ENCODE results near the gene ZNF324.
"Not testable (repeated sequence)": the region's sequence is repeated elsewhere in the genome, so short reads cannot be mapped to it uniquely, and the experiment has no call there.

Gene ZNF324

DNA sequence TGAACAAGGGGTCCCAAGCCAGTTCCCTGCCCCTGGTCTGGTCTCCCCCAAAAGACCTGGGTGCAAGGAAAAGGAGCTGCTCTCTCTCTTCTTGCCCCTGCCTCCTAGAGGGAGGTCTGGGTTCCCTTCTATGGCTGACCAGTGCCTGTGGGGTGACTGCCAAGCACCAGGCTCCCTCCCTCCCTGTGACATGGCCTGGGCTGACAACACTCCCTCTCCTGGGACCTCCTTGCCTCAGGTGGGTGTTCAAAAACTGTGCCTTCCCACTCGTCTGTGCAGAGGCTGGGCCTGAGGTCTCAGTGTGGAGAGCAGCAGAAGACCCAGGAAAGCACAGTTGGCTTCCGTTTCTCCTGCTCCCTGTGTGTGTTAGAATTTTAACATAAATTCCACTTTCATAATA is 14.0 kb downstream of the ZNF324 start:
- H3K27ac ChIP-seq = no peak overlapping the region
- TF ChIP-seq, protein P1, sequence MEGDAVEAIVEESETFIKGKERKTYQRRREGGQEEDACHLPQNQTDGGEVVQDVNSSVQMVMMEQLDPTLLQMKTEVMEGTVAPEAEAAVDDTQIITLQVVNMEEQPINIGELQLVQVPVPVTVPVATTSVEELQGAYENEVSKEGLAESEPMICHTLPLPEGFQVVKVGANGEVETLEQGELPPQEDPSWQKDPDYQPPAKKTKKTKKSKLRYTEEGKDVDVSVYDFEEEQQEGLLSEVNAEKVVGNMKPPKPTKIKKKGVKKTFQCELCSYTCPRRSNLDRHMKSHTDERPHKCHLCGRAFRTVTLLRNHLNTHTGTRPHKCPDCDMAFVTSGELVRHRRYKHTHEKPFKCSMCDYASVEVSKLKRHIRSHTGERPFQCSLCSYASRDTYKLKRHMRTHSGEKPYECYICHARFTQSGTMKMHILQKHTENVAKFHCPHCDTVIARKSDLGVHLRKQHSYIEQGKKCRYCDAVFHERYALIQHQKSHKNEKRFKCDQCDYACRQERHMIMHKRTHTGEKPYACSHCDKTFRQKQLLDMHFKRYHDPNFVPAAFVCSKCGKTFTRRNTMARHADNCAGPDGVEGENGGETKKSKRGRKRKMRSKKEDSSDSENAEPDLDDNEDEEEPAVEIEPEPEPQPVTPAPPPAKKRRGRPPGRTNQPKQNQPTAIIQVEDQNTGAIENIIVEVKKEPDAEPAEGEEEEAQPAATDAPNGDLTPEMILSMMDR (conservative IDR thresholded peaks at IDR 0.05) = no peak
- no peak for TF ChIP-seq ZFX (IDR thresholded peaks at IDR 0.05)

DNA sequence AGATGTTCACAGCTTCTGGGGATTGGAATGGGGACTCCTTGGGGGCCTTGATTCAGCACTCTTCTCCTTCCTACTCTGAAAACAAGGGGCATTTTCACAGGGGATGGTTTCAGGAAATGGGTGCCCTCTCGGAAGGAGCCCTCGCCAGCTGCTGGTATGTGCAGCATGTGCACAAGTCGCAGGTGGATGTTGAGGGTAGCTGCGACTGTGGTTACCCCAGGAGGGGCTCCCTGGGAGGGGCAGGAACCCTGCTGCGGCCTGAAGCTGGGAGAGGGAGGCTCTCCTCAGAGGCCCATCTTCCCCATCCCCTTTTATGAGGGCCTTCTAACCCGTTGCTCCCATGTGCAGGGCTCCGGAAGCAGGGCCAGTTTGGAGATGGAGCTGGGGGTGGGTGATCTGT is 15.5 kb downstream of the ZNF324 start:
- no peak overlapping the region for H3K27ac ChIP-seq
- TF ChIP-seq, protein P1 (conservative IDR thresholded peaks at IDR 0.05) = no peak
- TF ChIP-seq ZFX (IDR thresholded peaks at IDR 0.05) = no peak

DNA sequence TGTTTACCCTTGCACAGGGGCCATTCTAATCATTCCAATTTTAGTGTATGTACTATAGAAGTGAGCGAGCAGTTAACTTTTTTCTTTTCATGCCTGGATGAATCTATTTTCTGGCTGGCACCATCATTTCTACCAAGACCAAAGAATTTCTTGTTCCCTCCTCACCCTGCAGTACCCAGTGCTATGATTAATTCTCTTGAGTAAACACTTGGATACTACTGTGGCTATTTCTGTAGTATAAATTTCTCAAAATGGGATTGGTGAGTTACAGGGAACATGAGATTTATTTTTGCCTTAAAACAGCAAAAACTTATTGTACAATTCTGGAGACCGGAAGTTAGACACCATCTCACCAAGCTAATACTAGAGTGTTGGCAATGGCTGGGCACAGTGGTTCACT is 16.9 kb downstream of the ZNF324 start:
- TF ChIP-seq, protein P1 (conservative IDR thresholded peaks at IDR 0.05) = no peak
- no peak for TF ChIP-seq ZFX (IDR thresholded peaks at IDR 0.05)
- H3K27ac ChIP-seq = no peak overlapping the region

DNA sequence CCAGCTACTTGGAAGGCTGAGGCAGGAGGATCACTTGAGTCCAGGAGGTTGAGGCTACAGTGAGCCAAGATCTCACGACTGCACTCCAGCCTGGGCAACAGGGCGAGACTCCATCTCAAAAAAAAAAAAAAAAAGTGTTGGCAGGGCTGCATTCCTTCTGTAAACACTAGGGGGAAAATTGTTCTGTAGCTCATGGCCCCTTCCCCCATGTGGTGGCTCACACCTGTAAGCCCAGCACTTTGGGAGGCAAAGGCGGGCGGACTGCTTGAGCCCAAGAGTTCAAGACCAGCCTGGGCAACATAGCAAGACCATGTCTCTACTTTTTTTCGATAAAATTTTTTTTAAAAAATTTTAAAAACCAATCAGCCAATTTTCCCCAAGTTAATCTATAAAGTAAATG is 17.5 kb downstream of the ZNF324 start:
- H3K27ac ChIP-seq = not testable (repeated sequence)

DNA sequence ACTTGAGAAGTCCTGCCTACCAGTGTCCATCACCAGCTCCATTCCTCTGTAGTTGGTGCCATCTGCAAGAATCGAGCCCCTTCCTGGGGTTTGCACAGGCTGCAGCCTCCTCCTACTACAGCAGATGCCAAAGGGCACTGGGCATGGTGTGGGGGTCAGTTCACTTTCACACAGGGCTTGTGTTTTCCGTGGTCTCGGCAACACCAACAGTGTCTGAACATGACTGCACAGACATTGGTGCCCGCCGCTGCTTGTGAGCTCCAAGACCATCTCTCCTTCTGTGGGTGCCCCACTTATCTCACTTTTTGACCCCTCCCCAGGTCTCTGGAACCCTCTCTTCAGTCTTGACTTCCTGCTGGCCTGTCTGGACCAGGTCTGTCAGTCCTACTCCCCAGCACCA is 24.5 kb downstream of the ZNF324 start:
- no peak for TF ChIP-seq ZFX (IDR thresholded peaks at IDR 0.05)
- TF ChIP-seq, protein P1 (conservative IDR thresholded peaks at IDR 0.05) = no peak
- no peak overlapping the region for H3K27ac ChIP-seq

DNA sequence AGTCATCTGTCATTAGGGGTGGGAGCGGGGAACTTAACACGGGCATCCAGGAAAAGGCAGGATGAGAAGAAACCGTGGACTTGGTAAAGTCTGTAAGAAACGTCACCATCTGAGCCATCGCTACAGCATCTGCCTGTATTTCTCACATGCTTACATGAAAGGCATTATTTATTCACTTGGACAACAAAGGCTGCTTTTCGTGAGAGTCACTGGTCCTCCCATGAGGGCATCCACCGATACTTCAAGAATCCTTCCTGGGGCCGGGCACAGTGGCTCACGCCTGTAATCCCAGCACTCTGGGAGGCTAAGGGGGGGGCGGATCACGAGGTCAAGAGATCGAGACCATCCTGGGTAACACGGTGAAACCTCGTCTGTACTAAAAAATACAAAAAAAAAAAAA is 25.4 kb downstream of the ZNF324 start:
- no peak for TF ChIP-seq ZFX (IDR thresholded peaks at IDR 0.05)
- TF ChIP-seq, protein P1 (conservative IDR thresholded peaks at IDR 0.05) = no peak
- no peak overlapping the region for H3K27ac ChIP-seq

DNA sequence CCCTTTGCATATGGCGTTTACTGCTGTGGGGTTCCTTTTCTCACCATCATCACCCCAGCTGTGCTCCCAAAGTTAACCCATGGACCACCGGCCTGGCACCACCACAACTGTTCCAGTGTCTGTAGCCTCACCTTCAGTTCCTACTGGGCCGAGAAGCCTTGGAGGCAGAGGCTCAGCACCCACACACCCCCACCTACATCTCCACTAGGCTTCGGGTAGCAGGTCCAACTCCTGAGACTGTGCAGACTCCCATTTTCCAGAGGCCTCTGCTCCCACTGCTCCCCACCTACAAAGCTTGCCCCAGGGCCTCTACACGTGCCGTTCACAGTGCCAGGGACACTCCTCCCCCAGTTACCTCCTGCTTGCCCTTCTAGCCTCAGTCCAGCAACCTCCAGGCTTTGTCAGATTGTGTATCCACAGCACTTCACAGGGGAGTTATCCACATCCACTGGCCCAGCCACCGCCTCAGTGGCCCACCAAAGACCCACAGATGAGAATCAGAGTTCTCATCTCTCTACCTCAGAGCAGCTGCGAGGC is 30.8 kb downstream of the ZNF324 start:
- peak overlapping the region; percentile 90 for H3K27ac ChIP-seq
- TF ChIP-seq, protein P1 (conservative IDR thresholded peaks at IDR 0.05) = no peak
- no peak for TF ChIP-seq ZFX (IDR thresholded peaks at IDR 0.05)

DNA sequence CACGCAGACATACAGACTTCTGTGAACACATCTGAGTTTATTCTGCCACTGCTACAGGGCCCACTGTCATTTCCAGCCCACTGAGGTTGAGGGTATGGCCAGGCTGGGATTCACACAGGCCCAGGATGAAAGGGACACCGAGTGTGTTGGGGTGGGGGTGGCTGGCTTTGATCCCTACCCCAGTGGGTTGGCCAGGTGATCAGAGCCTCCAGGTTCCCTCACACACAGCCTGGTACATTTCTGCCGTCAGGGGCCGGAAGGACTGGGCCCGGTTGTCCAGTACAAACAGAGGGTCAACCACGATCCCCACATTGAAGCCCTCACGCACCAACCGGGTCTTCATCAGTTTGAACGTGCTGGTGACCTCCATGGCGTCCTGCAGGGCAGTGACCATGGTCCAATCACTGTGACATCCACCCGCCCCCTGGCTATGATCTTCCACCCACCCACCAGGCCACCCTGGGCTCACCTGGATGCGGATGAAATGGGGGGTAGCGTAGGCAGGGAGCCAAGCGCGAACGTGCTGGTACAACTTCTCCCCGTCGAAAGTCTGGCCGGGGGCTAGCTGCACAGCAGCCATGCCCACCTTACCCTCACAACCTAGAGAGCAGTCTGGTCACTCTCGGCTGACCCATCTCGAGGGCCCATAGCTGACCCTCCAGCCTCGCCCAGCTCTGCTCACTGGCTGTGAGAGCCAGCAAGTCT is 31.6 kb downstream of the ZNF324 start:
- peak overlapping the region; percentile 90 for H3K27ac ChIP-seq
- TF ChIP-seq, protein P1 (conservative IDR thresholded peaks at IDR 0.05) = no peak
- TF ChIP-seq ZFX (IDR thresholded peaks at IDR 0.05) = no peak
